HL-60 (cell line): ENCODE data around the gene RBM28.

Experiments used
- DNase-seq, 2 experiments: peaks; one replicate each; pipeline ENCODE4 v3.0.0-alpha.2; 2010 to 2020; ENCODE audit warnings: low read depth in 1 of 2, low spot score in 1 of 2
- H3K27ac ChIP-seq: fragments of 250-450 bp; sonication (Bioruptor Pico); replicated peaks from 2 replicates; pipeline ENCODE4 v1.5.1; 2020; ENCODE audit warnings: mild to moderate bottlenecking, moderate library complexity
- H3K27me3 ChIP-seq: fragments of 250-450 bp; sonication (Bioruptor Pico); 2 replicates; pipeline ENCODE4 v1.5.1; 2021; ENCODE audit warnings: mild to moderate bottlenecking, moderate library complexity; ENCODE audit not compliant: insufficient read depth, poor library complexity, severe bottlenecking
- H3K4me3 ChIP-seq: replicated peaks from 2 replicates; pipeline ENCODE4 v1.5.1; 2011; ENCODE audit warnings: mild to moderate bottlenecking, control low read depth, low read length; ENCODE audit not compliant: insufficient read depth
- CTCF ChIP-seq: IDR thresholded peaks from one replicate; pipeline ENCODE4 v1.5.1; 2011; ENCODE audit warnings: low read length, control low read depth, inconsistent platforms; ENCODE audit not compliant: insufficient read depth
- GABPA ChIP-seq: IDR thresholded peaks from 2 replicates; pipeline ENCODE4 v1.6.1; 2012; ENCODE audit warnings: low read depth
- POLR2AphosphoS5 ChIP-seq: IDR thresholded peaks from 2 replicates; pipeline ENCODE4 v1.6.1; 2012; ENCODE audit warnings: low read depth
- SPI1 ChIP-seq: IDR thresholded peaks from 2 replicates; pipeline ENCODE4 v1.6.1; 2012; ENCODE audit warnings: low read depth, mild to moderate bottlenecking, borderline replicate concordance
- TF ChIP-seq, protein P1 (sequence below): IDR thresholded peaks from 2 replicates; pipeline ENCODE4 v1.6.1; 2012; ENCODE audit warnings: low read depth; ENCODE audit not compliant: insufficient replicate concordance

The RBM28 gene

DNA sequence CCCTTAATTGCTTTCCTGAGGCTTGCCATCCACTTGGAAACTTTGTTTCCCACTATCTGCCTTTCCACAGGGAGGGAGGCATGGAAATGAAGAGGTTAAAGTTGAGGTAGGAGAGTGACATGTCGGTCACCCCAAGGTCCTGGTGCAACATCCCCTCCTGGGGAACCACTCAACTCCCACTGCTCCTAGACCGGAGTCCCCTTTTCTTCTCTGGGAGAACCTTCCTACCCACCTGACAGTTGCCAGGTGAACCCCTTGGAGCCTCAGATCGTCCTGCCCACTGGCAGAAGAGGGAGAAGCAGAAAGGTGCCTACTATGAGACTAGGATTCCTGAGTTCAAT is 44.4 kb upstream of the RBM28 start:
- no peak overlapping the region for H3K27ac ChIP-seq
- TF ChIP-seq, protein P1, sequence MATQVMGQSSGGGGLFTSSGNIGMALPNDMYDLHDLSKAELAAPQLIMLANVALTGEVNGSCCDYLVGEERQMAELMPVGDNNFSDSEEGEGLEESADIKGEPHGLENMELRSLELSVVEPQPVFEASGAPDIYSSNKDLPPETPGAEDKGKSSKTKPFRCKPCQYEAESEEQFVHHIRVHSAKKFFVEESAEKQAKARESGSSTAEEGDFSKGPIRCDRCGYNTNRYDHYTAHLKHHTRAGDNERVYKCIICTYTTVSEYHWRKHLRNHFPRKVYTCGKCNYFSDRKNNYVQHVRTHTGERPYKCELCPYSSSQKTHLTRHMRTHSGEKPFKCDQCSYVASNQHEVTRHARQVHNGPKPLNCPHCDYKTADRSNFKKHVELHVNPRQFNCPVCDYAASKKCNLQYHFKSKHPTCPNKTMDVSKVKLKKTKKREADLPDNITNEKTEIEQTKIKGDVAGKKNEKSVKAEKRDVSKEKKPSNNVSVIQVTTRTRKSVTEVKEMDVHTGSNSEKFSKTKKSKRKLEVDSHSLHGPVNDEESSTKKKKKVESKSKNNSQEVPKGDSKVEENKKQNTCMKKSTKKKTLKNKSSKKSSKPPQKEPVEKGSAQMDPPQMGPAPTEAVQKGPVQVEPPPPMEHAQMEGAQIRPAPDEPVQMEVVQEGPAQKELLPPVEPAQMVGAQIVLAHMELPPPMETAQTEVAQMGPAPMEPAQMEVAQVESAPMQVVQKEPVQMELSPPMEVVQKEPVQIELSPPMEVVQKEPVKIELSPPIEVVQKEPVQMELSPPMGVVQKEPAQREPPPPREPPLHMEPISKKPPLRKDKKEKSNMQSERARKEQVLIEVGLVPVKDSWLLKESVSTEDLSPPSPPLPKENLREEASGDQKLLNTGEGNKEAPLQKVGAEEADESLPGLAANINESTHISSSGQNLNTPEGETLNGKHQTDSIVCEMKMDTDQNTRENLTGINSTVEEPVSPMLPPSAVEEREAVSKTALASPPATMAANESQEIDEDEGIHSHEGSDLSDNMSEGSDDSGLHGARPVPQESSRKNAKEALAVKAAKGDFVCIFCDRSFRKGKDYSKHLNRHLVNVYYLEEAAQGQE, result no peak
- no peaks in the 10 kb centered on the region for H3K27me3 ChIP-seq
- no peak for DNase-seq
- H3K4me3 ChIP-seq, result no peak overlapping the region

DNA sequence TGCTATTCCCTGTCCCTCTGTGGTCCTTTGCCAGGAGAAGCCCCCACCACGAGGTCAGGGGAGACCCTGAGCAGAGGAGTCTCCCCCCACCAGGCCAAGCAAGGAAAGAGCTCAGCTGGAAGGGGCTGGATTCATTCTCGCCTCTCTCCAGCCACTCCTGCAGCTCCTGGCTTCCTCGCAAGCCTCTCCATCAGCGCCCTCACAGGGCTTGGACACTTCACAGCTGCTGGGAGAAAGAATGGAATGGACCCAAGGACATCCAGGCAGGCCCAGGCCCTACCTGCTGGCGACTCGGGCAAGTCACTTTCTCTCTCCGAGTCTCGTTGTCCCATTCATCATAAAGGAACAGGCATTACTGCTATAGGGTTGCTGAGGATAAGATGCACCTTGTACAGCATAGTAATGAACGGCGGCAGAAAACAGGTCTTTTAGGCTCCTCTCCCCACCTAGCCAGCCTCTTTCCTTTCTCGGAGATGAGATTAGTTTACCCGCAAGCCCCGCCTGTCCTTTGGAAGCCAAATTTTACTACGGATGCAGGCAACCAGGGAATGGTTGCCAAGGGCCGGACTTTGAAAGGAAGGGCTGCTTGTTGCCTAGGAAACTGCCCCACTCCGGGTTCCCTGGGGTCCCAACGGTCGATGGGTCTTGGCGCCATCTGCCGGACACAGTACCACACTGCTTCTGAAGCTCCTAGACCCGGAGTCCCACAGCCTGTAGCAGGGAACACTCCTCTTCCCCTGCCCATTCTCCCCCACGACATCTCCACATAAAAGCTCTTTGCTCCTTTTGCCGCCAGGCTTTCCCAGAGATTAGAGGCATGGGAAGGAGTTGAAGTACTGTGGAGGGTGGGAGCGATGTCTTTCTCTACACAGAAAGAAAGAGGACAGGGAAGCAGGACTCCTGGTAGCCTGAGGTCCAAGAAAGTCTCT is 43.8 kb upstream of the RBM28 start:
- Histone ChIP-seq H3K27me3 (no peaks in the 10 kb centered on the region), H3K4me3 (no peak overlapping the region), H3K27ac (no peak overlapping the region)
- TF ChIP-seq CTCF, result peak; percentile 93
- no peak for TF ChIP-seq SPI1
- DNase-seq, result peak in 1 of 2 experiments; percentile 78

GRCh38 chr7:128385988-128386925 is 42.5 kb upstream of the RBM28 start:
- Histone ChIP-seq H3K27ac (peak overlapping the region; percentile 39), H3K4me3 (no peak overlapping the region), H3K27me3 (no peaks in the 10 kb centered on the region)
- TF ChIP-seq SPI1 (no peak), GABPA (no peak), CTCF (no peak), POLR2AphosphoS5 (no peak)
- TF ChIP-seq, protein P1, result no peak
- DNase-seq, result peak in 1 of 2 experiments; percentile 61

- no peaks in the 10 kb centered on the region for H3K27me3 ChIP-seq
- H3K4me3 ChIP-seq, result no peak overlapping the region
- no peak for DNase-seq
- no peak overlapping the region for H3K27ac ChIP-seq
- no peak for TF ChIP-seq POLR2AphosphoS5
- no peak for TF ChIP-seq SPI1
Observed at GRCh38 chr7:128384726-128385125, 41.0 kb upstream of the RBM28 start.
